HUES64 (cell line): ENCODE data around the gene MRPS2. TPM values are rescaled to one million over a fixed set of nuclear protein-coding genes. Genes with fewer than 3 reads are reported as not detected.
"Not testable (repeated sequence)": the region's sequence is repeated elsewhere in the genome, so short reads cannot be mapped to it uniquely, and the experiment has no call there.

Experiments used
- H3K27ac ChIP-seq: 2 replicates; pipeline ENCODE4 v1.7.0; 2013; ENCODE audit warnings: low read depth, low read length, inconsistent platforms
- H3K27me3 ChIP-seq: 2 replicates; pipeline ENCODE4 v1.6.1; 2013; ENCODE audit warnings: mild to moderate bottlenecking, low read length; ENCODE audit not compliant: insufficient read depth
- H3K36me3 ChIP-seq: 2 replicates; pipeline ENCODE4 v1.6.1; 2013; ENCODE audit warnings: mild to moderate bottlenecking, low read length; ENCODE audit not compliant: insufficient read depth
- H3K4me1 ChIP-seq: 2 replicates; pipeline ENCODE4 v1.6.1; 2013; ENCODE audit warnings: mild to moderate bottlenecking, low read length, moderate library complexity; ENCODE audit not compliant: insufficient read depth
- H3K4me3 ChIP-seq: 2 replicates; pipeline ENCODE4 v1.5.1; 2013; ENCODE audit warnings: mild to moderate bottlenecking, low read length, moderate library complexity
- H3K9ac ChIP-seq: 2 replicates; pipeline ENCODE4 v1.6.1; 2013; ENCODE audit warnings: mild to moderate bottlenecking, low read depth, low read length
- H3K9me3 ChIP-seq: 2 replicates; pipeline ENCODE4 v1.6.1; 2013; ENCODE audit warnings: low read depth, low read length; ENCODE audit not compliant: insufficient read depth
- WGBS: fragments of 150-250, 120-280 bp; methylation state at CpG from one replicate; pipeline ENCODE4 v1.1.7; 2013; ENCODE audit warnings: missing lambda C conversion rate; 5-methylcytosine and 5-hydroxymethylcytosine counted together
- polyA plus RNA-seq, 2 experiments: library from polyadenylated mRNA; stranded (reverse); fragments of 50-300 nt; gene quantifications; one replicate each; pipeline ENCODE4 v1.2.3, GENCODE V29; 2013

Gene MRPS2
- 65.9 TPM for polyA plus RNA-seq (2013, experiment 1 of 2)
- polyA plus RNA-seq (2013, experiment 2 of 2), result 71.2 TPM

GRCh38 chr9:135500525-135501260 is at the start of gene MRPS2:
Gene MRPS2, plus strand, starts transcription at chr9:135500682. Its CDS starts 29 bp downstream, at chr9:135500711.
- Histone ChIP-seq H3K27me3 (0 out of 2 replicates have a peak, but pooled peaks cover 7% of the 10 kb centered on the region), H3K9me3 (no peaks in the 10 kb centered on the region), H3K4me1 (0 out of 2 replicates have a peak, but pooled peaks cover 8% of the 10 kb centered on the region), H3K4me3 (peak within 1 kb of the TSS; percentile 97), H3K36me3 (peaks cover 40% of the 10 kb centered on the region), H3K27ac (peak within 1 kb of the TSS; percentile 63), H3K9ac (peak within 1 kb of the TSS; percentile 98)
- WGBS, result under 1% methylated on average over 92 of the region's 92 CpGs

GRCh38 chr9:135450956-135451355 is 49.5 kb upstream of the MRPS2 start:
- Histone ChIP-seq H3K27ac (no peak overlapping the region), H3K9me3 (no peaks in the 10 kb centered on the region), H3K4me1 (no peaks in the 10 kb centered on the region), H3K27me3 (no peaks in the 10 kb centered on the region), H3K36me3 (no peaks in the 10 kb centered on the region), H3K4me3 (no peak overlapping the region), H3K9ac (no peak overlapping the region)
- WGBS, result 94% methylated on average over 10 of the region's 10 CpGs

GRCh38 chr9:135451909-135452308 is 48.6 kb upstream of the MRPS2 start:
- not testable (repeated sequence) for H3K4me3 ChIP-seq
- 94% methylated on average over 6 of the region's 7 CpGs for WGBS

GRCh38 chr9:135454737-135455136 is 45.7 kb upstream of the MRPS2 start:
- Histone ChIP-seq H3K27me3 (no peaks in the 10 kb centered on the region), H3K36me3 (no peaks in the 10 kb centered on the region)
- 93% methylated on average over 5 of the region's 5 CpGs for WGBS

More at GRCh38 chr9:135451909-135452308, 48.6 kb upstream of the MRPS2 start:
- not testable (repeated sequence) for H3K9ac ChIP-seq, H3K9me3 ChIP-seq, H3K4me1 ChIP-seq, H3K27ac ChIP-seq, H3K27me3 ChIP-seq, H3K36me3 ChIP-seq

GRCh38 chr9:135455401-135456030 is 45.0 kb upstream of the MRPS2 start:
- no peak overlapping the region for H3K27ac ChIP-seq
- H3K9ac ChIP-seq, result no peak overlapping the region
- H3K36me3 ChIP-seq, result no peaks in the 10 kb centered on the region
- 88% methylated on average over 22 of the region's 23 CpGs for WGBS
- H3K9me3 ChIP-seq, result no peaks in the 10 kb centered on the region
- no peaks in the 10 kb centered on the region for H3K4me1 ChIP-seq
- H3K4me3 ChIP-seq, result no peak overlapping the region
- H3K27me3 ChIP-seq, result no peaks in the 10 kb centered on the region

More at GRCh38 chr9:135454737-135455136, 45.7 kb upstream of the MRPS2 start:
- Histone ChIP-seq H3K4me1 (no peaks in the 10 kb centered on the region), H3K9ac (no peak overlapping the region), H3K27ac (no peak overlapping the region), H3K9me3 (no peaks in the 10 kb centered on the region), H3K4me3 (no peak overlapping the region)

GRCh38 chr9:135456436-135457104 is 43.9 kb upstream of the MRPS2 start:
- Histone ChIP-seq H3K9ac (no peak overlapping the region), H3K4me1 (no peaks in the 10 kb centered on the region), H3K4me3 (no peak overlapping the region), H3K9me3 (no peaks in the 10 kb centered on the region), H3K27ac (no peak overlapping the region), H3K36me3 (no peaks in the 10 kb centered on the region), H3K27me3 (no peaks in the 10 kb centered on the region)
- 89% methylated on average over 19 of the region's 19 CpGs for WGBS

GRCh38 chr9:135458478-135458877 is 42.0 kb upstream of the MRPS2 start:
- H3K36me3 ChIP-seq, H3K27me3 ChIP-seq, H3K9me3 ChIP-seq, H3K4me3 ChIP-seq, H3K27ac ChIP-seq, H3K4me1 ChIP-seq, H3K9ac ChIP-seq: not testable (repeated sequence)
- WGBS, result 94% methylated on average over 4 of the region's 5 CpGs

- Histone ChIP-seq H3K4me3 (no peak overlapping the region), H3K9me3 (no peaks in the 10 kb centered on the region), H3K9ac (no peak overlapping the region), H3K36me3 (no peaks in the 10 kb centered on the region), H3K27ac (no peak overlapping the region), H3K27me3 (no peaks in the 10 kb centered on the region), H3K4me1 (no peaks in the 10 kb centered on the region)
- 91% methylated on average over 11 of the region's 11 CpGs for WGBS
These were observed 38.5 kb upstream of the MRPS2 start for GRCh38 chr9:135461936-135462335.

- WGBS, result 61% methylated on average over 2 of the region's 3 CpGs
- H3K9ac ChIP-seq, result no peak overlapping the region
- no peaks in the 10 kb centered on the region for H3K9me3 ChIP-seq
- no peaks in the 10 kb centered on the region for H3K36me3 ChIP-seq
- H3K27ac ChIP-seq, result no peak overlapping the region
- no peak overlapping the region for H3K4me3 ChIP-seq
- H3K27me3 ChIP-seq, result no peaks in the 10 kb centered on the region
- no peaks in the 10 kb centered on the region for H3K4me1 ChIP-seq
These were observed 37.3 kb upstream of the MRPS2 start for GRCh38 chr9:135463140-135463539.

- Histone ChIP-seq H3K9me3 (no peaks in the 10 kb centered on the region), H3K36me3 (no peaks in the 10 kb centered on the region), H3K4me1 (0 out of 2 replicates have a peak, but pooled peaks cover 1% of the 10 kb centered on the region), H3K27ac (no peak overlapping the region), H3K27me3 (no peaks in the 10 kb centered on the region), H3K9ac (no peak overlapping the region), H3K4me3 (no peak overlapping the region)
- 94% methylated on average over 7 of the region's 7 CpGs for WGBS
These were observed 36.3 kb upstream of the MRPS2 start for GRCh38 chr9:135464181-135464580.

- H3K4me3 ChIP-seq, result no peak overlapping the region
- H3K27me3 ChIP-seq, result no peaks in the 10 kb centered on the region
- H3K27ac ChIP-seq, result no peak overlapping the region
- H3K9ac ChIP-seq, result no peak overlapping the region
- no peaks in the 10 kb centered on the region for H3K9me3 ChIP-seq
- 85% methylated on average over 16 of the region's 16 CpGs for WGBS
- peaks cover 15% of the 10 kb centered on the region for H3K4me1 ChIP-seq
- H3K36me3 ChIP-seq, result no peaks in the 10 kb centered on the region
These were observed 31.5 kb upstream of the MRPS2 start for GRCh38 chr9:135468854-135469521.
